Measurements from ENCODE around the gene SNX20.

The SNX20 gene

GRCh38 chr16:50704245-50704644 is 23.1 kb upstream of the SNX20 start:
- DNase-seq, result no peak

DNA sequence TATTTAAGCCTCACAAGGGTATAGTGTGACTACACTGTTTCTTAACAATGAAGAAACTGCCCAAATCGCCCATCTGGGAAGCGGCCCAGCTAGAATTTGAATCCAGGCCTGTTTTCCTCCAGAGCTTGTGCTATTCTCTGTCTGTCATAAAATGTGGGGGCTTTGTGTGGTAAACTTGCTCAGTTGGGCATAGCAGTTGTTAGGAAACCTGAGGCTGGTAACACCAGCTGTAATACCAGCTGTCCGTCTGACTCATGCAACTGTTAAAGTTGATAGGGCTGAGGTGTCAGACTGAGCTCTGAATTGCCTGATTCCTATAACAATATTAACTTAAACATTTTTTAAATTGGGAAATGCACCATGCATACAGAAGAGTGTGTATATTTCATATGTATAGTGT is 21.6 kb upstream of the SNX20 start:
- peak; percentile 75 for DNase-seq

DNA sequence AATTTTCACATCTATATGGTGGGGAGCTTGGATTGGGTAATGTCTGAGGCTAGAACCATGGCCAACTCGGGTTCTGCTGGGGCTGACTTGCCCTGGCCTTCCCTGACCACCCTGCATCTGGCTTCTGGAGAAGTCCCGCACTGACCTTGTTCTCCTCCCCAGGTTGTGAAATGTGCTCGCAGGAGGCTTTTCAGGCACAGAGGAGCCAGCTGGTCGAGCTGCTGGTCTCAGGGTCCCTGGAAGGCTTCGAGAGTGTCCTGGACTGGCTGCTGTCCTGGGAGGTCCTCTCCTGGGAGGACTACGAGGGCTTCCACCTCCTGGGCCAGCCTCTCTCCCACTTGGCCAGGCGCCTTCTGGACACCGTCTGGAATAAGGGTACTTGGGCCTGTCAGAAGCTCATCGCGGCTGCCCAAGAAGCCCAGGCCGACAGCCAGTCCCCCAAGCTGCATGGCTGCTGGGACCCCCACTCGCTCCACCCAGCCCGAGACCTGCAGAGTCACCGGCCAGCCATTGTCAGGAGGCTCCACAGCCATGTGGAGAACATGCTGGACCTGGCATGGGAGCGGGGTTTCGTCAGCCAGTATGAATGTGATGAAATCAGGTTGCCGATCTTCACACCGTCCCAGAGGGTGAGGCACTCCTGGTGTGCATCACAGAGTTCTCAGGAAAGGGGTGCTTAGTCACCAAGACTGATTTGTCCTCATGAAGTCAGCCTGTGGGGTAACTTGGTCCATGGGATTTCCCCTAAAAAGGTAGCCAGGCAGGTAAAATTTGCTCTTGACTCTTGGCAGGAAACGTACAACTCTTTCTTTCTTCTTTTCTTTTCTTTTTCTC is 18.4 kb upstream of the SNX20 start:
- DNase-seq, result no peak

GRCh38 chr16:50697881-50698767 is 17.0 kb upstream of the SNX20 start:
- peak; percentile 54 for DNase-seq

GRCh38 chr16:50697421-50697715 is 16.3 kb upstream of the SNX20 start:
- no peak for DNase-seq

DNA sequence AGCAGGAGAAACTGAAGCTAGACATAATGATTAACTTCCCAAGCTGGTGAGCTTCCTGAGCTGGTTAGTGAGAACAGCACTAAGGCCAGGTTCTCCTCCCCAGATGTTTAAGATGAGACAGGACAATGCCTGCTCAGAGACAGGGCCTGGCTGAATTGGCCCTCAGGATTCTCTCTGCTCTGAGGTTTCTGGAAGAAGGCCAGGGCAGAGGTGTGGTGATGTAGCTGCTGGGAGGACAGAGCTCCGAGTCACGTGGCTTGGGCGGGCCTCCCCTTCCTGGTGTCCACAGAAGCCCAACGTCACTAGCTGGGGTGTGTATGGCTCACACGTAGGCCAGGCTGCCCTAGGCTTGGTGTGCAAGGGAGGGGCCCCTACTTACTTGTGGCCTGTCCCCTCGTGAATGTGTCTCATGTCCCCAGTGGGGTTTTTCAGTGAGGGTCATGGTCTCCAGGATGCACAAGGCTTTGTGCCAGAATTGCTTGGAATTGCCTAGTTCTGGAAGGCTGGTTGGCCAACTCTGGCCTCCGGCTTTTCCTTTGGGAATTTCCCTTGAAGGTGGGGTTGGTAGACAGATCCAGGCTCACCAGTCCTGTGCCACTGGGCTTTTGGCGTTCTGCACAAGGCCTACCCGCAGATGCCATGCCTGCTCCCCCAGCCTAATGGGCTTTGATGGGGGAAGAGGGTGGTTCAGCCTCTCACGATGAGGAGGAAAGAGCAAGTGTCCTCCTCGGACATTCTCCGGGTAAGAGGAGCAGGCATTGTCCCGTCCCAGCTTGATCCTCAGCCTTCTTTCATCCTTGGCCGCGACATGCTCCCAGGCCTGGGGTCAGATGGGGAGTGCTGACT is 15.7 kb upstream of the SNX20 start:
- DNase-seq, result peak; percentile 76

DNA sequence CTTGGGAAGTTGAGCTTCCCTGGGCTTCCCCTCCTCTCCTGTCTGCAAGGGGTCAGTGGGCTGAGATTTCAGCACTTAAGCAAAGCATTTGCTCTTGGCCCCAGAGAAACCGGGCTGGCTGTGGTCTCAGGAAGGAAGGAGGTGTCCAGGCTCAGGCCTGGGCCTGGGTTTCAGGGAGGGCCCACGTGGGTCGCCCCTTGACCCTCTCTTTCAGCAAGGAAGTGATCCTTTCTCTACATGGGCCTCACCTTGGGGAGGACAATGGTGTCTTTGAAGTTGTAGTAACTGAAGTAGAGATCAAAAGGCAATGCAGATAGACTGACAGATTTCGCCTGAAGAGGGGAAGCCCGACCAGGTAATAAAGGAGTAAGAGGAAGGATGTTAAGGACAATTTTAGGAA is 15.0 kb upstream of the SNX20 start:
- DNase-seq, result no peak

GRCh38 chr16:50695017-50696000 is 14.2 kb upstream of the SNX20 start:
- DNase-seq, result no peak

DNA sequence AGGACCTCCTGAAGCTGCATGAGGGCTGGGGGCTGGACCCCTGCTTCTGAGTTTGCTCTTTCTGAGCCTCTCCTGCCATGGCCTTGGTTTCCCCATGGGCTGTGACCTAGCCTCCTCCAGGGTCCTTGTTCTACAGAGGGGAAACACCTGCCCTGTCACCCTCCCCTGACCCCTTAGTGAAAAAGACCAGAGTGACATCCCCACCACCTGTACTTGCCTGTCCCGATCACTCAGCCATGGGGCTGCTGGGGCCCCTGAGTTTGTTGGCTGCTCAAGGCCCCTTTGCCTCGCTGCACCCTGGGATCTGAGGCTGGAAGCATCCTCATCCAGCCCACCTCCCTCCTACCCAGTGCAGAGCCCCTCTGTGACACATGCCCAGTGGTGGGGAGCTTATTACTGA is 13.1 kb upstream of the SNX20 start:
- no peak for DNase-seq

DNA sequence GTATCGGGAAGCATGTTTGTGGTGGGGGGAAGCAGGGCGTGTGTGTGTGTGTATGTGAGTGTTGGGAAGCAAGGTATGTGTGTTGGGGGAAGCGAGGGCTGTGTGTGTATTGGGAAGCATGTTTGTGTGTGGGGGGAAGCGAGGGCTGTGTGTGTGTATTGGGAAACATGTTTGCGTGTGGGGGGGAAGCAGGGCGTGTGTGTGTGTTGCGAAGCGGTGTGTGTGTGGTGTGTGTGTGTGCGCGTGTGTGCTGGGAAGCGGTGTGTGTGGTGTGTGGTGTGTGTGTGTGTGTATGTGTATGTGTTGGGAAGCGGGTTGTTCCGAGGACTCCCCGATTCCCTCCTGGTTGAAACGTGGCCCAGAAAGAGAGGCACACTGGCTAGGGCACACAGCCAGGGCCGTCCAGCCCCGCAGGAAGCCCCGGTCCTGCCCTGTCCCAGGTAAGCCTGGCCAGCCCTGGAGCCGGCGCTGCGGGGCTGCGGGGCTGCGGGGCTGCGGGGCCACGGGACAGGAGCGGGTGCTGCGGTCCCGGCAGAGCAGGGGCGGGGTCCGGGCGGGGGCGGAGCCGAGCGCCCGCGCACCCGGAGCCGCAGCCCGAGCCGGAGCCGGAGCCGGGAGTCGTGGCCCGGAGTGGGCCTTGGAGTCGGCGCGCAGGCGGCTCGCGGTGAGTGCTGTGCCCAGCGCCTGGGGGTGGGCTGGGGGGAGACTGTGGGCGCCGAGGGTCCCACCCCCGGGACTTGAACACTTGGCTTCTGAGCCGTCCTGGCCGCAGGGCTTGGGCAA is 12.1 kb upstream of the SNX20 start, which contains the start of gene NOD2:
TSS of gene NOD2 (plus strand) at position 608 of the 783 bp plus-strand sequence. CDS start 5,890 bp downstream, outside the sequence.
- no peak for DNase-seq

DNA sequence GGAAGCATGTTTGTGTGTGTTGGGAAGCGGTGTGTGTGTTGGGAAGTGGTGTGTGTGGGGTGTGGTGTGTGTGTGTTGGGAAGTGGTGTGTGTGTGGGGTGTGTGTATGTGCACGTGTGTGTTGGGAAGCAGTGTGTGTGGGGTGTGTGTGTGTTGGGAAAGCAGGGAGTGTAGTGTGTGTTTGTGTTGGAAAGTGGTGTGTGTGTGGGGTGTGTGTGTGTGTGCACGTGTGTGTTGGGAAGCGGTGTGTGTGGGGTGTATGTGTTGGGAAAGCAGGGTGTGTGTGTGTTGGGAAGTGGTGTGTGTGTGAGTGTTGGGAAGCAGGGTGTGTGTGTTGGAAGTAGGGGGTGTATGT is 11.5 kb upstream of the SNX20 start:
- no peak for DNase-seq

DNA sequence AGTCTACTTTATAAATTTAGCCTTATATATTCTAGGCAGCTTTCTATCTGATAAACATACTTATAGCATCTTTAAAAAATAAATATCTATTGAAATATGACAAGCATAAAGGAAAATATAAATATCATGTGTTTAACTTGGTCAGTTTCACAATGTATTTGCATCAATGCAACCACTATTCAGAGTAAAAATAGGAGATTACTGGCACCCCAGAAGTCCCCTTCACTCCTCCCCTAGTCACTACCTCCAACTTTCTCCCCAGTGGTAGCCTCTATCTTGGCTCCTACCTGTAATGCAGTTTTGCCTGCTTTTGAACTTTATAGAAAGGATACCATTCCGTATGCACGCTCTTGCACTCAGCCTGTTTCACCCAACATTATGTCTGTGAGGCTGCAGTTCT is 9.1 kb upstream of the SNX20 start:
- DNase-seq, result no peak

GRCh38 chr16:50688867-50689266 is 7.8 kb upstream of the SNX20 start:
- no peak for DNase-seq

DNA sequence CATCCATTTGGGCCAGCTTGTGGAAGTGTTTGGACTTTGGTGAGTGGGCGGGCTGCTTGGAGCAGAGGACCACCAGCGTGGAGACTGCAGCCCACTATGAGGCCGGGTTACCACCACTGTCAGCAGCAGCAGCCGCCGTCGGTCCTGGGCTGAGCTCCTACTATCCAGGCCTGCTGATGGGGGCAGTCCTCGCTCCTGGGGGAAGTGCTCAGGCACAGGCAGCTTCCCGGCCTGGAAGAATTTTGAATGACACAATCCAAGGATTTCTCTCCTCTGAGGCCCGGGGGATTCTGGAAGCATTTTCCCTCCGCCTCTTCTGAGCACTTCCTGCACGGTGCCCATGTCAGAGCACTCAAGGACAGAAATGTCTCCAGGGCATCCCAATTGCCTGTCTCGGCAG is 7.0 kb upstream of the SNX20 start:
- no peak for DNase-seq

- DNase-seq, result no peak
Measured at GRCh38 chr16:50685462-50686063, 4.5 kb upstream of the SNX20 start.

- DNase-seq, result no peak
Measured at GRCh38 chr16:50684823-50685461, 3.8 kb upstream of the SNX20 start.

GRCh38 chr16:50683689-50684374 is 2.7 kb upstream of the SNX20 start:
- DNase-seq, result no peak

GRCh38 chr16:50680556-50680893 is 587 bp downstream of the SNX20 start:
- DNase-seq, result no peak

GRCh38 chr16:50679676-50680555 is 1.2 kb downstream of the SNX20 start:
- DNase-seq, result no peak
